ENCODE measurements around the gene NFAT5. TPM values are rescaled to one million over a fixed set of nuclear protein-coding genes. Genes with fewer than 3 reads are reported as not detected.

NFAT5 gene
- total RNA-seq, 1 donor from 2014 or later, result 48.8 TPM

- no peak overlapping the region for H3K27ac Mint-ChIP-seq (ENCODE audit: unreplicated experiment)
- TF ChIP-seq CTCF (IDR thresholded peaks at IDR 0.05; ENCODE audit: unreplicated experiment), result no peak
- H3K4me1 Mint-ChIP-seq (ENCODE audit: unreplicated experiment), result no peaks in the 10 kb centered on the region
- DNase-seq (ENCODE audit: low spot score), result no peak
- H3K9me3 Mint-ChIP-seq (ENCODE audit: unreplicated experiment), result no peaks in the 10 kb centered on the region
- H3K27me3 Mint-ChIP-seq (ENCODE audit: unreplicated experiment), result no peaks in the 10 kb centered on the region
- no peak overlapping the region for H3K4me3 Mint-ChIP-seq (ENCODE audit: unreplicated experiment)
- peaks cover 13% of the 10 kb centered on the region for H3K36me3 Mint-ChIP-seq (ENCODE audit: low read depth, unreplicated experiment)
Measured at GRCh38 chr16:69672998-69673713, 107.4 kb downstream of the NFAT5 start.

GRCh38 chr16:69680358-69680757, 114.6 kb downstream of the NFAT5 start:
- H3K4me3 Mint-ChIP-seq (ENCODE audit: unreplicated experiment), result no peak overlapping the region
- H3K4me1 Mint-ChIP-seq (ENCODE audit: unreplicated experiment), result no peaks in the 10 kb centered on the region

GRCh38 chr16:69688589-69688988, 122.8 kb downstream of the NFAT5 start:
- Mint-ChIP-seq H3K27me3 (ENCODE audit: unreplicated experiment) (no peaks in the 10 kb centered on the region), H3K9me3 (ENCODE audit: unreplicated experiment) (no peaks in the 10 kb centered on the region), H3K4me1 (ENCODE audit: unreplicated experiment) (no peaks in the 10 kb centered on the region), H3K36me3 (ENCODE audit: low read depth, unreplicated experiment) (peaks cover 24% of the 10 kb centered on the region), H3K4me3 (ENCODE audit: unreplicated experiment) (no peak overlapping the region), H3K27ac (ENCODE audit: unreplicated experiment) (no peak overlapping the region)
- DNase-seq (ENCODE audit: low spot score), result no peak
- no peak for TF ChIP-seq CTCF (IDR thresholded peaks at IDR 0.05; ENCODE audit: unreplicated experiment)

More at GRCh38 chr16:69680358-69680757, 114.6 kb downstream of the NFAT5 start:
- H3K9me3 Mint-ChIP-seq (ENCODE audit: unreplicated experiment), result no peaks in the 10 kb centered on the region
- DNase-seq (ENCODE audit: low spot score), result no peak
- no peak overlapping the region for H3K27ac Mint-ChIP-seq (ENCODE audit: unreplicated experiment)
- TF ChIP-seq CTCF (IDR thresholded peaks at IDR 0.05; ENCODE audit: unreplicated experiment), result no peak
- no peaks in the 10 kb centered on the region for H3K27me3 Mint-ChIP-seq (ENCODE audit: unreplicated experiment)
- peaks cover 11% of the 10 kb centered on the region for H3K36me3 Mint-ChIP-seq (ENCODE audit: low read depth, unreplicated experiment)

- Mint-ChIP-seq H3K36me3 (ENCODE audit: low read depth, unreplicated experiment) (peaks cover 34% of the 10 kb centered on the region), H3K27ac (ENCODE audit: unreplicated experiment) (no peak overlapping the region)
- no peak for DNase-seq (ENCODE audit: low spot score)
Measured at GRCh38 chr16:69691980-69692911, 126.5 kb downstream of the NFAT5 start.

More at GRCh38 chr16:69691980-69692911, 126.5 kb downstream of the NFAT5 start:
- Mint-ChIP-seq H3K9me3 (ENCODE audit: unreplicated experiment) (no peaks in the 10 kb centered on the region), H3K4me1 (ENCODE audit: unreplicated experiment) (no peaks in the 10 kb centered on the region), H3K27me3 (ENCODE audit: unreplicated experiment) (no peaks in the 10 kb centered on the region), H3K4me3 (ENCODE audit: unreplicated experiment) (peak overlapping the region; percentile 22)
- no peak for TF ChIP-seq CTCF (IDR thresholded peaks at IDR 0.05; ENCODE audit: unreplicated experiment)
